ACHN (cell line): Measurements from ENCODE around the gene C12orf76.

ENCODE experiments used
- DNase-seq: peaks from one replicate; pipeline ENCODE4 v3.0.0-alpha.2; 2015
- in situ Hi-C: cut with HindIII; loops from 2 replicates; pipeline ENCODE4 v1.10.0; 2017; ENCODE audit warnings: low sequenced_read_pairs, low pct_ligation_motif_present, low pct_unique_long_range_greater_than_20kb

The C12orf76 gene

GRCh38 chr12:109999983-110000505, 48.3 kb downstream of the C12orf76 start:
- DNase-seq, result peak; percentile 39
- in situ Hi-C loops, result no loop called here

- DNase-seq, result no peak
- in situ Hi-C loops, result no loop called here
Observed at GRCh38 chr12:109999649-109999971, 48.7 kb downstream of the C12orf76 start.

- in situ Hi-C loops, result no loop called here
Observed at GRCh38 chr12:109998904-109999648, 49.2 kb downstream of the C12orf76 start, which contains the start of gene ANKRD13A. TSS of gene ANKRD13A (plus strand) at chr12:109999430. CDS start at chr12:109999689, 259 bp downstream.

GRCh38 chr12:109998241-109998903, 50.0 kb downstream of the C12orf76 start:
- in situ Hi-C loops, result no loop called here

More at GRCh38 chr12:109998904-109999648, 49.2 kb downstream of the C12orf76 start, which contains the start of gene ANKRD13A:
- peak; percentile 95 for DNase-seq

DNA sequence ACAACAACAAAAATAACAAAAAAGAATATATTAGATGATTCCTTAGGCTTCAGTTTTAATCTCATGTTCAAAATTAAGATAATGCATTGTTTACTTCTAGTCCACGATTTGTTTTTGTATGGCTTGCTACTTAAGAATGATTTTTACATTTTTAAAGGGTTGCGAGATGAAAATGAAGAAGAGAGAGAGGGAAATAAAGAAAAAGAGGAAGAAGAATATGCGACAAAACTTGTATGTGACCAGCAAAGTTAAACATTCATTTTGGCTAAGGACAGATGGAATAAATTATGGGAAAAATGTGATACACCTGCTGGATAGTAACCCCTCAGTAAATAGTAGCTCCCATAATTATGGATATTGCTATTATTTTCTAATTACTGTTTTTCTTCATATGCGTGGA, 50.9 kb downstream of the C12orf76 start:
- no peak for DNase-seq
- in situ Hi-C loops, result no loop called here

More at GRCh38 chr12:109998241-109998903, 50.0 kb downstream of the C12orf76 start:
- DNase-seq, result no peak

DNA sequence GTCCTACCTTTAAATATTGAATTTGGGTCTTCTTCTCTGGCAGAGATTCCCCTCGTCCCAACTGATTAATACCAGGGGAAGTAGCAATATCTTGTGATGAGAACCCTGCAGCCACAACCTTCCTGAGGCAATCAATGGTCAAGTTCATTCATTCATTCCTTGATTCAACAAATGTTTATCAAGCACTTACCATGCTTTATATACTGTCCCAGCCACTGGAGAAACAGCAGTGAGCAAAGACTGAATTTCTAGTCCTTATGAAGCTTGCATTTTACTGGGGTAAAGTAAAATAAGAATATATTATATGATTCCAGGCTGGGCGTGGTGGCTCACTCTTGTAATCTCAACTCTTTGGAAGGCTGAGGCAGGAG, 51.9 kb downstream of the C12orf76 start:
- in situ Hi-C loops, result no loop called here
- DNase-seq, result no peak

GRCh38 chr12:109995686-109996482, 52.4 kb downstream of the C12orf76 start, which contains the start of gene GIT2:
TSS of gene GIT2 (minus strand) at chr12:109996368. CDS start at chr12:109996224, 144 bp downstream.
- in situ Hi-C loops, result no loop called here
- DNase-seq, result peak; percentile 98

- DNase-seq, result peak; percentile 22
- in situ Hi-C loops, result no loop called here
Observed at GRCh38 chr12:109995361-109995685, 53.0 kb downstream of the C12orf76 start.

DNA sequence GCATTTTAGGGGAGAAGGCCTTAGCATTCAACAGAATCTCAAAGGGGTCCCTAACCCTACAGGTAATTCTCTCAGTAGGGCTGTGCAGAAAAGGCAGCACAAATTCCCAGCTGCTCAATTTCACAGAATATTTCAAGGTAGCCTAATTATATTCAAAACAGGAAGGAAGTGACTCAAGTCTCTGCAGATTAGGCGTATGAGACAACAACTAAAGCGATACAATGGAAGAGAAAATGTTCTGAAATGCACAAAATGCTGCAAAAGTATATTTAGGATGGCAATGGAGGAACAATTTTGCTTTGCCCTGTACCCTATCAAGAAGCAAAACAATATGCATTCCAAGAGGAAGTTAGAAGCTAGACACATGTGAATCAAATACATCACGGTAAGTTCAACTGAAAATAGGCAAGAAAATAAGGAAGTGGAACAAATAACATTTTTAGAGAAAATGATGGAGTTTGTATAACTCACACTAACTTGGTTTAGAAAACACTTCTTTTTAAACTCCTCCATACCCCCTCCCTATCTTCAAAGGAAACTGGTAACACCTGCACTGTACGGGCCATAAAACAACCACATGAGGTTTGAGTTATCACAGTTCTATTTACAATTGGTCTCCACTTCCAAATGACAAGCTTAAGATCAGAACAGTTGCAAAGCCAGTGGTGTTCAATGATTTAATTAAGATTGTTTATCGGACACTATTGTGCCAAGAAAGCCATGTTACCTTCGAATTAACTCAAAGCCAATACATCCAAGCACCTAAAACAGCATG, 53.7 kb downstream of the C12orf76 start:
- DNase-seq, result no peak
- in situ Hi-C loops, result no loop called here

DNA sequence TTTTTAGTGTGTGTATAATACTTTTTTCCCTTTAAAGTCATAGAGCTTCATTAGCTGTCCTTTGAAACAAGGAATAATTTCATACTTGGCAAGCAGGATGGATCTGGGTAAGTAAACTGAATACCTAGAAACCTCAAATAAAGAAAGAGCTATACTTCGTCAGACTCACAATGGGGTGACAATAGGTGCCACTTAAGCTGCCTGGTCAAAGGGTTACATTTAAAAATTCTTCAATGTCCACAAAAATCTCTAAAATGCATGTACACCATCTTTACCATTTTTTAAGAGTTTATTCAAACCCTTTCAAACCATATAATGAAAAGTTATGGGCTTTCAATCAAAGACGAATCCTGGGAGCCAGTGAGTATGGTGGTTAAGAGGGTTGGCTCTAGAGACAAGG, 55.2 kb downstream of the C12orf76 start:
- DNase-seq, result no peak
- in situ Hi-C loops, result no loop called here

DNA sequence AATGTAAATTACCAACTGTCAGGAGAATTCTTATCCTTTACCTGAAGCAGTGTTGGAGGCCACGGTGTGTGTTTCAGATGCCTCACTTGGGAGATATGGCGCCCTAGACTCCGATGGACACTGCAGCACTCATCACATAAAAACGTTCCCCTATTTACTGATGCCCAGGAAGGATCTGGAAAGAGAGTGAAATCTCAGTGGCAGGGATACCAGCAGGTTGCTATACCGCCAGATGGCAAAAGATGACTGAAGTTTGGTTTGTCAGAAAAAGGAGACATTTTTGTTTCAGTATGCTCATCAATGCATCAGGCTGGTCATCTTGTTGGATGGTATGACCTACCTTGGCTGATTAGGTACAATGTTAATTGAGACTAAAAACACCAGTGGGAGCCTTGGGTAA, 56.7 kb downstream of the C12orf76 start:
- DNase-seq, result no peak
- in situ Hi-C loops, result no loop called here
